Breast epithelium (tissue), 3 donors: Measurements from ENCODE around the gene INPP5E.

Source experiments
- POLR2A ChIP-seq: fragments of 450-650 bp; IDR thresholded peaks from one replicate; pipeline ENCODE4 v1.6.1; 2016; ENCODE audit warnings: antibody characterized with exemption, mild to moderate bottlenecking, moderate library complexity
- TF ChIP-seq, protein P1 (sequence below), 3 donors: fragments of 450-650 bp; IDR thresholded peaks; one replicate each; pipeline ENCODE4 v1.5.1; 2016 to 2017; ENCODE audit warnings: antibody characterized with exemption in 3 of 3, mild to moderate bottlenecking in 3 of 3, moderate library complexity in 3 of 3

DNA sequence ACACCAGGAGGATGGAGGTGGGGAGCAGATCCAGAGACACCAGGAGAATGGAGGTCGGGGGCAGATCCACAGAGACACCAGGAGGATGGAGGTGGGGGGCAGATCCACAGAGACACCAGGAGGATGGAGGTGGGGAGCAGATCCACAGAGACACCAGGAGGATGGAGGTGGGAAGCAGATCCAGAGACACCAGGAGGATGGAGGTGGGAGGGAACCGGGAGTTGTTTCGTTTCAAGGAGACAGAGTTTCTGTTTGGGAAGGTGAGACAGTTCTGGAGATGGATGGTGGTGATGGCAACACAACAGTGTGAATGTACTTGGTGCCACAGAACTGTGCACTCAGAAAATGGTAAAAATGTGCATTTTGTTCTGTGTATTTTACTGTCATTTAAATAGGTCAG lies 9.0 kb upstream of the INPP5E start:
- TF ChIP-seq, protein P1, sequence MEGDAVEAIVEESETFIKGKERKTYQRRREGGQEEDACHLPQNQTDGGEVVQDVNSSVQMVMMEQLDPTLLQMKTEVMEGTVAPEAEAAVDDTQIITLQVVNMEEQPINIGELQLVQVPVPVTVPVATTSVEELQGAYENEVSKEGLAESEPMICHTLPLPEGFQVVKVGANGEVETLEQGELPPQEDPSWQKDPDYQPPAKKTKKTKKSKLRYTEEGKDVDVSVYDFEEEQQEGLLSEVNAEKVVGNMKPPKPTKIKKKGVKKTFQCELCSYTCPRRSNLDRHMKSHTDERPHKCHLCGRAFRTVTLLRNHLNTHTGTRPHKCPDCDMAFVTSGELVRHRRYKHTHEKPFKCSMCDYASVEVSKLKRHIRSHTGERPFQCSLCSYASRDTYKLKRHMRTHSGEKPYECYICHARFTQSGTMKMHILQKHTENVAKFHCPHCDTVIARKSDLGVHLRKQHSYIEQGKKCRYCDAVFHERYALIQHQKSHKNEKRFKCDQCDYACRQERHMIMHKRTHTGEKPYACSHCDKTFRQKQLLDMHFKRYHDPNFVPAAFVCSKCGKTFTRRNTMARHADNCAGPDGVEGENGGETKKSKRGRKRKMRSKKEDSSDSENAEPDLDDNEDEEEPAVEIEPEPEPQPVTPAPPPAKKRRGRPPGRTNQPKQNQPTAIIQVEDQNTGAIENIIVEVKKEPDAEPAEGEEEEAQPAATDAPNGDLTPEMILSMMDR (IDR thresholded peaks at IDR 0.05): no peak
- TF ChIP-seq POLR2A: no peak
